COLO668 (cell line): ENCODE measurements around the gene RPL37A.

Experiments
- DNase-seq: peaks from one replicate; lab custom pipeline; 2025; ENCODE audit not compliant: unreplicated experiment; lab: John Stamatoyannopoulos, UW

Gene RPL37A

GRCh38 chr2:216546241-216546640 lies 47.6 kb downstream of the RPL37A start:
- no peak for DNase-seq

- no peak for DNase-seq
Observed at GRCh38 chr2:216546641-216547403, 48.2 kb downstream of the RPL37A start.

- no peak for DNase-seq
Observed at GRCh38 chr2:216548901-216549331, 50.3 kb downstream of the RPL37A start.

DNA sequence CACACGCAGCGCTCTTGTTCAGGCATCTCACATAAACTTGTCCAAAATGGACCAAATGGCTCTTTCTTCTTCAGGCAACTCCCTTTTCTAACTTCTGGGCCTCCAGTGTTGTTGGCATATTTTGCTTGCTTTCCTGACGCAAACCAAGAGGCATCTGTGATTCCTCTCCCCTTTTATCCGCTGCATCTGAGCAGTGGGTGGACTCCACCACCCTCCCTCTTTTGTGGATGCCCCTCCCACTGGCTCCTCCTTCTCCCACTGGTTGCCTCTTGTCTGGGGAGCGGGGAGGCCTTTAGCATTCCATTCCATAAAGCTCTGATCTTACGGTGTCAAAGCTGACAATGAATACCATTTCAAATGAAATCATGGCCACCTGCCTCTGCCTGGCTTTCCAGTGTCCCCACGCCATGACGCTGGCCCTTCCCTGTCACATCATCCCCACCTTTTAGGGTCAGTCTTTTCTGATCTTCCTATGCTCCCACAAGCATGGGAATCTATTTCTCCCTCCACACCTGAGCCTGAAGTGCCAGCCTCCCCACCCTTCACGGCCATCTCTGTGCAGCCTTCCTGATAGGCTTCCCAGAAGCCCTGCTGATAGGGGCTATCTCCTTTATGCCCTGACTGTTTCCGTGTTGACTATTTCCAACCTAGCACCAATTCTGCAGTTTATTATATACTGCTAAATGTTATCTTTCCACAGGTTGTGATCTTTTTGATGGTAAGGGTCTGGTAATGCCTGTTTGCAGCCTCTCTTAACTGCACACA lies 51.5 kb downstream of the RPL37A start:
- DNase-seq: no peak

- DNase-seq: no peak
Observed at GRCh38 chr2:216551234-216552068, 52.8 kb downstream of the RPL37A start.

- DNase-seq: no peak
Observed at GRCh38 chr2:216553093-216553478, 54.4 kb downstream of the RPL37A start.
